H1 (cell line): ENCODE data around the gene CHAC1. TPM values are rescaled to one million over a fixed set of nuclear protein-coding genes. Genes with fewer than 3 reads are reported as not detected.

Experiments used
- EZH2 ChIP-seq: fragments of 200-600 bp; sonication (generic); IDR thresholded peaks from 2 replicates; pipeline ENCODE4 v1.7.1; 2012; ENCODE audit warnings: low read depth, mild to moderate bottlenecking, moderate library complexity, low read length, inconsistent platforms; ENCODE audit not compliant: severe bottlenecking
- SAP30 ChIP-seq: fragments of 300-600 bp; sonication (generic); IDR thresholded peaks from 2 replicates; pipeline ENCODE4 v1.7.1; 2012; ENCODE audit warnings: low read length, moderate library complexity, mild to moderate bottlenecking, inconsistent platforms; ENCODE audit not compliant: insufficient read depth, insufficient replicate concordance
- SP1 ChIP-seq: IDR thresholded peaks from 2 replicates; pipeline ENCODE4 v1.6.1; 2011; ENCODE audit warnings: low read depth, low read length
- polyA plus RNA-seq, 7 experiments: library from polyadenylated mRNA; depleted of rRNA in 3 of 7; stranded (reverse) in 5 of 7; unstranded in 2 of 7; fragments of >200 nt in 5 of 7; fragments of 200-250 nt in 2 of 7; gene quantifications; 1 replicate in 5 of 7; 2 replicates in 1 of 7; 4 replicates in 1 of 7; pipeline versions ENCODE4 v1.2.1 to v1.2.3, GENCODE V29; 2011 to 2013; ENCODE audit warnings: missing spikeins in 2 of 7, mixed read lengths in 2 of 7
- total RNA-seq: library from RNA; stranded (reverse); fragmentation: NEBNext Ultra II Directional; extraction: Animal tissue kit (Norgen Biotek cat#: 25700); gene quantifications from 2 replicates; pipeline ENCODE4 v1.2.1, GENCODE V29; 2021

Gene CHAC1
- total and polyA plus RNA-seq, 2 of the 8 experiments (the other 6 are each of a cell fraction or from before 2014, with no cell fraction given), result 34.3 to 159 TPM

DNA sequence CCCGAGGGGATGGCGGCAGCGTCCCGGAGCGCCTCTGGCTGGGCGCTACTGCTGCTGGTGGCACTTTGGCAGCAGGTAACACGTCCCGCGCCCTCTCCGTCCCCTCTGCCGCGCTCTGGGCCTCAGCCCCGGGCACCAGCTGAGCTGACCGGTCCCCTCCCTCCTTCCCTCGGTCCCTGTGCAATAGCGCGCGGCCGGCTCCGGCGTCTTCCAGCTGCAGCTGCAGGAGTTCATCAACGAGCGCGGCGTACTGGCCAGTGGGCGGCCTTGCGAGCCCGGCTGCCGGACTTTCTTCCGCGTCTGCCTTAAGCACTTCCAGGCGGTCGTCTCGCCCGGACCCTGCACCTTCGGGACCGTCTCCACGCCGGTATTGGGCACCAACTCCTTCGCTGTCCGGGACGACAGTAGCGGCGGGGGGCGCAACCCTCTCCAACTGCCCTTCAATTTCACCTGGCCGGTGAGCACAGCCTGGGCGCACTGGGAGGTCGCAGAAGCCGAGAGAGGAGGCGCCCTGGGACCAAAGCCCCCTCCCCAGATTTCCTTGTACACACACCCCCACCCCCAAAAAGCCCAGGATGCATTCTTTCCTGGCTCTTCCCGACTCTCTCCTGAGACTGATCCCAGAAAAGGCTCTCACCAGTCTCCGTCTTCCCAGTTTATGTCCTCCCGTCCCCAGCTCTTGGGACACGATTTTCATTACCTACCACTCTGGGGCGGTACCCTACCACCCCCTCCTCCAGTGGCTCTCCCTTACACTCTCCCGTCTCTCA lies 23.4 kb upstream of the CHAC1 start (continued):
- TF ChIP-seq SAP30 (no peak), EZH2 (peak; percentile 84), SP1 (no peak)
- TF ChIP-seq, all 59 proteins: peak for 4
